Activated naive CD4-positive, alpha-beta T cell treated with anti-CD3 and anti-CD28 coated beads, Interleukin-2, amount 50 U/mL, for 16 hours (primary cell): ENCODE results near the gene UPK1A.

Experiments used
- DNase-seq: peaks from one replicate; pipeline ENCODE4 v3.0.0-alpha.2; 2020

The UPK1A gene

DNA sequence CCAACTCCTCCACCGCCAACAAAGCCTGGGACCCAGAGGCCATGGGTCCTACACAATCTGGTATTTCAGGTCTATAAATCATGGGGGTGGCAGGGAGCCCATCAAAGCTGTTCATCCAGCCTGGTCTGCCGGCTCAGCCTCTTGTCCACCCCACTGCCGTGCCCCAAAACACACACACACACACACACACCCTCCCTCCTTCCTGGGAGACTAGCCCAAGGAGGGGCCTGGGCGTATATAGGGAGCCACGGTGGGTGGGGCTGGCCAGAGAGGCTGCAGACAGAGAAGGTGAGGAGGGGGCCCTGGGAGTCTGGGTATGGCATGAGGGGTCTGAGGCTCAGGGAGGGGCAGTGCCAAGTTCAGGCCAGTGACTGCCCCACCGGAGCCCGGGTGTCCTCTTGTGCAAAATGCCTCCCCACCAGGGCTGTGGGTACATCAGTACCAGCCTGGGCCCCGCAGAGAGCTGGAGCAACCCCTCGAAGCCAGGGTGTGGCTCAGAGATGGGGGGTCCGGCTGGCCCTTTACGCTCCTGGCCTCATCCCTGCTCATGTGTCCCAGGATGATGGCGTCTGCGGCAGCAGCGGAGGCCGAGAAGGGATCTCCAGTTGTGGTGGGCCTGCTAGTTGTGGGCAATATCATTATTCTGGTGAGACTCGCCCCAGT lies at the start of gene UPK1A:
Gene UPK1A (plus strand): TSS at position 267 of the 663 bp plus-strand sequence. CDS start 296 bp downstream, at position 563.
- DNase-seq, result no peak

DNA sequence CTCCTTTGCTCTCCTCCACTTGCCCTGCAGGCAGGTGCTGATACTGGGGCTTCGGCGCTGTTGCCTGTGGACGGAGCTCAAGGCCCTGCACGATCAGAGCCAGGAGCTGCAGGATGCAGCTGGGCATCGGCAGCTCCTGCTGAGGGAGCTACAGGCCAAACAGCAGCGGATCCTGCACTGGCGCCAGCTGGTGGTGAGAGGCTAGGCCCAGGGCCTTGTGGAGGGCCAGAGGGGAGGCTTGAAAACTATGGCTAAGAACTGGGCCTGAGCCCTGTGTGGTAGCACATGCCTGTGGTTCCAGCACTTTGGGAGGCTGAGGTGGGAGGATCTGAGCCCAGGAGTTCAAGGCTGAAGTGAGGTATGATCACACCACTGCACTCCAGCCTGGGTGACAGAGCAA lies 47.5 kb upstream of the UPK1A start:
- DNase-seq, result no peak

DNA sequence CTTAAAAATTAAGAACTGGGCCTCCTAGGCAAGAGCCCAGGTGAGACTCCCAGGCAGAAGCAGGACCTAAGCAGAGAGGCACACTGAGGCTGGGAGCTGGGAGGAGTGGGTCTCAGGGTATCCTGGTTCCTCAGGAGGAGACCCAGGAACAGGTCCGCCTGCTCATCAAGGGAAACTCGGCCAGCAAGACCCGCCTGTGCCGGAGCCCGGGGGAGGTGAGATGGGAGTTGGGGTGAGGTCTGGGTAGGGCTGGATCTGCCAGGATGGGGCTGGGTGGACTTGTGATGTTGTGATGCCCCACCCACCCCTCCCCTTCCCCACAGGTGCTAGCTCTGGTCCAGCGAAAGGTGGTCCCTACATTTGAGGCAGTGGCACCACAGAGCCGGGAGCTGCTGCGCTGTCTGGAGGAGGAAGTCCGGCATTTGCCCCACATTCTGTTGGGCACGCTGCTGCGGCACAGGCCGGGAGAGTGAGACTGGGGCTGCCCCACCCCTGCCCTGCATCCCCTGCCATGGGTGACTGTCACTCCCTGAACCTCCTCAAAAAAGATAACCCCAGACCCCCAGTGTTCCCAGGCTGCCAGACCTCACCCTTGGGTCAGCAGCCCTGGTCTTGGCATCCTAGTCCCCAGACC lies 46.9 kb upstream of the UPK1A start:
- DNase-seq, result no peak

DNA sequence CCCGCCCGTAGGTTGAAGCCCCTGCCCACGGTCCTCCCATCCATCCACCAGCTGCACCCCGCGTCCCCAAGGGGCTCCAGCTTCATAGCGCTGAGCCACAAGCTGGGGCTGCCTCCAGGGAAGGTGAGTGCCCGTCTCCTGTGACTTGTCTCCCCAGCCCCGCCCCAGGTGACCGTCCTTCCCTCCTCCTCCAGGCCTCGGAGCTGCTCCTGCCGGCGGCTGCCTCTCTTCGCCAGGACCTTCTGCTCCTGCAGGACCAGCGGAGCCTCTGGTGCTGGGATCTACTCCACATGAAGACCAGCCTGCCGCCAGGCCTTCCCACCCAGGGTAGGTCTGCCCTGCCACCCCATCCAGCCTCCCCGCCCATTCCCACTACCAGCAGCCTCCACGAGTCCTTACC lies 46.3 kb upstream of the UPK1A start:
- no peak for DNase-seq

DNA sequence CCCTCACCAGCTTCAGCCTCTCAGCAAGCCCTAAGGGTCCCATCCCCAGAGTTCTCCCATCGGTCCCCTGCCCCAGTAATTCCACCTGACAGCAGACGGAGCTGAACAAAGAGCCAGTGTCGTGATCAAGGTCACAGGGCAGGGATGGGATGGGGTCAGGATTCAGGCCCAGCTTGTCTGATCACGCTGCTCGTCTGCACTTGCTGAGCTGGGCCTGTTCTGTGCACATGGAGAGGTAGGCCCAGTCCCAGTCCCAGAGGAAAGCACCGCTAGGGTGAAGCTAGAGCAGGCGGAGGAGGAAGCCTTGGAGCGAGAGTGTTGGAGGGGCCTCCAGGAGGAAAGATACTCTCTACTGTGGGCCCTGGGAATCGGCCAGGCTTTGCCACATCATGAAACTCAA lies 44.6 kb upstream of the UPK1A start:
- no peak for DNase-seq

DNA sequence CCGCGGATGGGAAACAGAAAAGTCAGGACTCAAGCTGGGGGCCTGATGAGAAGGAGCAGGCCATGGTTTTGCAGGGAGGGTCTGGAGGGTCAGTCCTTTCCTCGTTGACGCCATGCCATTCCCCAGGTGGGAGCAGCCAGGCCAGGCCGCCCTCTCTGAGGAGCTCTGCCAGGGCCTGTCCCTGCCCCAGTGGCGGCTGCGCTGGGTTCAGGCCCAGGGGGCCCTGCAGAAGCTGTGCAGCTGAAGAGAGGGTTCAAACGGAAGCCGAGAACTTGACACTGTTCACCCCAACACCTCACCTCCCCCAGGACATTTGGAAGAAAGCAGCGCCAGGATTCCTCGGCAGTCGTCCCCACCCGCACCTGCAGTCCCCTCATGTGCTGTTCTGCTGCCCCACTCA lies 43.6 kb upstream of the UPK1A start:
- no peak for DNase-seq

DNA sequence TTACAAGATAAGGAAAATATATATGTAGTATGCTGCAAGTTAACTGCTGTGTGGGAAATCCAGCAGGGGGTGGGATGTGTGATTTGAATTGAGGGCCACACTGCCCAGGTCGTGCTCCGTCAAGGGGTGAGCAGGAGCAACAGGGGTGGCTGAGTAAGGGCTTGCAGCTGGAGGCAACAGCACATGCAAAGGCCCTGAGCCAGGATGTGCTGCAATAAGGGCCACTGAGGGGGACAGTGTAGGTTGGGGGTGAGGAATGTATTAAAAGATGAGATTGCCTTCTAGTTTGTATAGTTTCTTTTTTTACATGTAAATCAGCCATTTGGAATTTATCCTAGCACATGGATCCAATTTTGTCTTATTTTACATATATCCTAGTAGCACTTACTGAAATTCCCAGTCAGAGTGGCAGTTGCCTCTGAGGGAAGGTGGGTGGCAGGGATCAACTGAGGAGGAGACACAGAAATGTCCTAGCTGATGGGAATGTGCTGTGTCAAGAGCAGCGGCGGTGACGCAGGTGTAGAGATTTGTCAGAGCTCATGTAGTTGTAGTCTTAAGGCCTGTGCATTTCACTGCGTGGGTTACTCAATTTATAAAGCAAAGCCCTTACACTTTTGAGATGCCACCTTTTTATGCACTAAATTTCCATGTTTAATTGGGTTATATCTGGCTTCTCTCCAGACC lies 42.8 kb upstream of the UPK1A start:
- peak; percentile 1 for DNase-seq

DNA sequence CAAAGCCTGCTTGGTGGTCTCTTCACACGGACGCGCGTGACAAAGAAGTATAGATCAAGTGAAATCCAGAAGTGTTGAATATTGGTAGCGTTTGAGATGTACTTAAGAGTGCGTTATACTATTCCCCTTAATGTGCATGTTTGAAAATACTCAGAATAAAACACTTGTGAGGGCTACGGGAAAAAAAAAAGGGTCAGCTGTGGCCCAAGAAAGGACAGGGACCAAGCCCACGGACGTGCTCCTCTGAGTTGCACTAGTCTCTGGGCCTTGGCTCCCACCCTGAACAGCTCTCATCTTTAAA lies 38.1 kb upstream of the UPK1A start:
- DNase-seq, result no peak

DNA sequence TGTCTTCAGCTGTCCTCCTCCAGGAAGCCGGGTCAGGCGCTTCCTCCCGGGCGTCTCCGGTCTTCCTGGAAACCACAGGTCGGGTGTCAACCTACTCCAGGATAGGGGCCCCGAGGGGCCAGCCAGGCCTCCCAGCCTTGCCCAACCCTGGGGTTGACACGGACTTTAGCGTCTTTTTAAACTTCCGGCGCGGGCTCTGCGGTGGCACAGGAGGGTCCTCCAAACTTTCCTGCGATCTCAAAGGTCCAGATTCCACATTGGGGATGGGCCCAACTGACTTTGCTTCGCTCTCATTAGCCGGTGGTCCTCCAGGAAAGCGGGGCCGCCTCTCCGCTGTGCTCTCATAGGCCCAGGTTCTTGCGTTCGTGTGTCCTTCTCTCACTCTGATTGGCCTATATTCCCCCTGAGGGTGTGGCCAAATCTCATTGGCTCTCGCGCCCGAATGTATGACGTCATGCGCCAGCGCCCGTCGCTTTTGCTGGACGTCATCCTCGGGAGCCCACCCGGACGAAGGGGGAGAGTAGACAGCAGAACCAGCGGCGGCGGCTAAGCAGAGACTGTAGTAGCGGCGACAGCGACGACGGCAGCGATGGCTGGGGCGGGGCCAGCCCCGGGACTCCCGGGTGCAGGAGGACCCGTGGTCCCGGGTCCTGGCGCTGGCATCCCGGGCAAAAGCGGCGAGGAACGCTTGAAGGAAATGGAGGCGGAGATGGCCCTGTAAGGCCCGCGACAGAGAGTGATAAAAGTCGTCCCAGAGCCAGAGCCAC lies 37.6 kb upstream of the UPK1A start, which contains the start of gene RBM42:
Gene RBM42 (plus strand): TSS at position 472 of the 767 bp plus-strand sequence. CDS start 118 bp downstream, at position 590.
- DNase-seq, result peak; percentile 95

DNA sequence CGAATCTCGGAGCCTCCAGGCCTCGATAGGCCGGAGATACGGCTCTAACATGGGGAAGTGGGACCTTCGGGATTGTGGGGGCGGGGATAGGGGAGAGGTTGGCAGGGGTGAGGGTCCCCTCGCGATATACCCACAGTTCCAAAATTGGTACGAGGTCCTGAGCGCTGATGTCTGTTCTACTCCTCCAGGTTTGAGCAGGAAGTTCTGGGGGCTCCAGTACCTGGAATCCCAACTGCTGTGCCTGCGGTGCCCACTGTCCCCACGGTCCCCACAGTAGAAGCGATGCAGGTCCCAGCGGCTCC lies 37.0 kb upstream of the UPK1A start:
- no peak for DNase-seq

DNA sequence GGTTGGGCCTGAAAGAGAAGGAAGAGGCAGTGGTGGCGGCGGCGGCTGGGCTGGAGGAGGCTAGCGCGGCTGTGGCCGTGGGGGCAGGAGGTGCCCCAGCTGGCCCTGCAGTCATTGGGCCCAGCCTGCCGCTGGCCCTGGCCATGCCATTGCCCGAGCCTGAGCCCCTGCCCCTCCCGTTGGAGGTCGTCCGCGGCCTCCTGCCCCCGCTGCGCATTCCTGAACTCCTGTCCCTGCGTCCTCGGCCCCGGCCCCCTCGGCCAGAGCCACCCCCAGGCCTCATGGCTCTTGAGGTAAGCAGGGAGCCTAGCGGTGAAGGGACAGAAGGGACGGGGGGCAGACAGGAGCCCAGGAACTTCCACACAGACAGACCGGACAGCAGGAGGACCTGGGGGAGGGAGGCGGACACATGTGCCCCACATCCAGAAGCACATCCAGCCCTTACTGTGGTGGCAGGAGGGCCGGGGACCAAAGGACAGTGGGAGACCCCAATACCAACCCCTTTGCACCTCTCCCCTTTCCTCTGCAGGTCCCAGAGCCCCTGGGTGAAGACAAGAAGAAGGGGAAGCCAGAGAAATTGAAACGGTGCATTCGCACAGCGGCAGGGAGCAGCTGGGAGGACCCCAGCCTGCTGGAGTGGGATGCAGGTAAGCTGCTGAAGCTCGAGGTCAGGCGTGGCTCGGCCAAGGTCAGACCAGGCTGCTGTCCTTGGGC lies 32.4 kb upstream of the UPK1A start:
- no peak for DNase-seq

DNA sequence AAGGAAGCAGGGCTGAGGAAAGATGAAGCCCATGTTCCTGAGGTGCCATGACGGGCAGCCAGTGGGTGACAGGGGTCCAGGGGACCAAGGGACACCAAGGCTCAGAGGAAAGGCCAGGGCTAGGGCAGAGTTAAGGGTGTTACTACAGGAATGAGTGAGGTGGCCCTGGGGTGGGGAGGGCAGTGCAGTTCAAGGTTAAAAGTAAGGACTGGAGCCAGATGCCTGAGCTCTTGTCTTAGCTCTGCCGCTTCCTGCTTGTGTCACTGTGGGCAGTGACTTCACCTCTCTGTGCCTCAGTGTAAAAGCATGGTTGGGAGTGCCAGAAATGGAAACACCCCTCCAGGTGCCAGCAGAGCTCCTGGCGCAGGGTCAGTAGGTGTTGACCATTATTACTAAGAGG lies 29.7 kb upstream of the UPK1A start:
- DNase-seq, result no peak

DNA sequence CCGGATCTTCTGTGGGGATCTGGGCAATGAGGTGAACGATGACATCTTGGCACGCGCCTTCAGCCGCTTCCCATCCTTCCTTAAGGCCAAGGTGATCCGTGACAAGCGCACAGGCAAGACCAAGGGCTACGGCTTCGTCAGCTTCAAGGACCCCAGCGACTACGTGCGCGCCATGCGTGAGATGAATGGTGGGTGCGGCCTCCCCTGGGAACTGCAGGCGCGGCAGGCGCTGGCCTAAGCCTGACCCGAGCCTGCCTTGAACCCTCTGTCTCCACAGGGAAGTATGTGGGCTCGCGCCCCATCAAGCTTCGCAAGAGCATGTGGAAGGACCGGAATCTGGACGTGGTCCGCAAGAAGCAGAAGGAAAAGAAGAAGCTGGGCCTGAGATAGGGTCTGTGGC lies 29.2 kb upstream of the UPK1A start:
- DNase-seq, result no peak

DNA sequence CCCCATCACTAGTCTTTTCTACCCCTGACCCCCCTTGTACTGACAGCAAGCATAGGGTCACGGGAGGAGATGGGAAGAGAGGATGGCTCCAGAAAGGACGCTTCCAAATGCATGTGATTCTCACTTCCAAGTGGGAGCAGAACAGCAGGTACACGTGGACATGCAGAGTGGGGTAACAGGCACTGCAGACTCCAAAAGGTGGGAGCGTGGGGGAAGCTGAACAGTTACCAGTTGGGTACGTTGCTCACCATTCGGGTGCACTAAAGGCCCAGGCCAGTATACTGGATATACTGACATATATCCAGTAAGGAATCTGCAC lies 27.0 kb upstream of the UPK1A start:
- no peak for DNase-seq

DNA sequence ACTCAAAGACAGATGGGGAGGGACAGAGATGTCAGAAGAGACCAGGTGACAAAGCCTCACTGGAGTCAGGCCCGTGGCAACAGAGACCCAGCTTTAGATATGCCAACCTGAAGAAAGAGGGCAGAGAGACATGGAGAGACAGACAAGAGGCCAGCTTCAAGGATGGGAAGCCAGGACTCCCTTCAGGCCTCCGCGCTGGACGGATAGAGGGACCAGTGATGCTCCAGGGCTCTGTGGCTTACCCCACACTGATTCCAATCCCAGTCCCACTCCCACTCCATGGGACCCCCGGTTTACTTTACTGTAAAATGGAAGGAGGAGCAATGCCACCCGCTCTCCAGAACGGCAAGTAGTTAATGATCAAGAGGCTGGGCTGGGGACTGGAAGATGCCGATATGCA lies 26.5 kb upstream of the UPK1A start:
- DNase-seq, result no peak

DNA sequence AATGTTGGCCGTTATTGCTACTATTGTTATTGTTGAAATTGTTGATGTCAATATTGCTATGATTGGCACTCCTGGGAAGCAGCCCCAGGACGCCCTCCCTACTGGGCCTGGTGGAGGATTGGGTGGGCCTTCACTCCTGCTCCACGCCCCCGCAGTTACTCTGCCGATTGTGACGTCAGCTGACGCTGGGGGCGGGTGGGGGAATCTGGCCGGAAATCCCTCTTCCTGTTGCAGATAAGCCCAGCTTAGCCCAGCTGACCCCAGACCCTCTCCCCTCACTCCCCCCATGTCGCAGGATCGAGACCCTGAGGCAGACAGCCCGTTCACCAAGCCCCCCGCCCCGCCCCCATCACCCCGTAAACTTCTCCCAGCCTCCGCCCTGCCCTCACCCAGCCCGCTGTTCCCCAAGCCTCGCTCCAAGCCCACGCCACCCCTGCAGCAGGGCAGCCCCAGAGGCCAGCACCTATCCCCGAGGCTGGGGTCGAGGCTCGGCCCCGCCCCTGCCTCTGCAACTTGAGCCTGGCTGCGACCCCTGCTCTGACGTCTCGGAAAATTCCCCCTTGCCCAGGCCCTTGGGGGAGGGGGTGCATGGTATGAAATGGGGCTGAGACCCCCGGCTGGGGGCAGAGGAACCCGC lies 24.7 kb upstream of the UPK1A start, which contains the start of gene ETV2:
Gene ETV2 (plus strand): TSS at position 231 of the 637 bp plus-strand sequence. CDS start 716 bp downstream, outside the sequence.
- DNase-seq, result peak; percentile 23

DNA sequence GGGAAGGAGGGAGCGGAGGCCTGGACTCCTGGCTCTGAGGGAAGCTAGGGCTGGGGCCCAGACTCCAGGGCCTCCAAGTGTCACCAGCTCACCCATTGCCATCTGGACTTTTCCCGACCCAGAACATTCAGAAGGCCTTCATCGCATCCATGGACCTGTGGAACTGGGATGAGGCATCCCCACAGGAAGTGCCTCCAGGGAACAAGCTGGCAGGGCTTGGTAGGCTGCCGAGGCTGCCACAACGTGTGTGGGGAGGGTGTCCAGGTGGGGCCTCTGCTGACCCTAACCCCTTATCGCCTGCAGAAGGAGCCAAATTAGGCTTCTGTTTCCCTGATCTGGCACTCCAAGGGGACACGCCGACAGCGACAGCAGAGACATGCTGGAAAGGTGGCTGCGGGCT lies 24.0 kb upstream of the UPK1A start:
- DNase-seq, result no peak

DNA sequence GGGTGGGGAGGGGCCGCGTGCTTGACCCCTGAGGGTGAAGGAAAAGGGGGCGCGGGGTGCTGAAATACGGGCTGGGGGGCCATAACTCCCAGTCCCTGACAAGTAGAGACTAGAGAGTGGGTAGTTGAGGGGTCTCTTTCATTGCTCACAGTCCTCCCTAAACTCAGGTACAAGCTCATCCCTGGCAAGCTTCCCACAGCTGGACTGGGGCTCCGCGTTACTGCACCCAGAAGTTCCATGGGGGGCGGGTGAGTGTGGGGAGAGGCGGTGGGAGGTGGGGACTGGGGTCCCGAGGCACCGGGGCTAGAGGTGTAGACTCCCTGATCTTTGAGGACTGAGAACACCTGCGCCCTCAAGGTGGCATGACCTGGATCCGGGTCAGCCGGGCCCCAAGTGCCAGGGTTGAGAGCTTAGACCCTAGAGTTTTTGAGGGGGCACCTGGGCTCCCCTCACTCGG lies 23.5 kb upstream of the UPK1A start:
- no peak for DNase-seq

DNA sequence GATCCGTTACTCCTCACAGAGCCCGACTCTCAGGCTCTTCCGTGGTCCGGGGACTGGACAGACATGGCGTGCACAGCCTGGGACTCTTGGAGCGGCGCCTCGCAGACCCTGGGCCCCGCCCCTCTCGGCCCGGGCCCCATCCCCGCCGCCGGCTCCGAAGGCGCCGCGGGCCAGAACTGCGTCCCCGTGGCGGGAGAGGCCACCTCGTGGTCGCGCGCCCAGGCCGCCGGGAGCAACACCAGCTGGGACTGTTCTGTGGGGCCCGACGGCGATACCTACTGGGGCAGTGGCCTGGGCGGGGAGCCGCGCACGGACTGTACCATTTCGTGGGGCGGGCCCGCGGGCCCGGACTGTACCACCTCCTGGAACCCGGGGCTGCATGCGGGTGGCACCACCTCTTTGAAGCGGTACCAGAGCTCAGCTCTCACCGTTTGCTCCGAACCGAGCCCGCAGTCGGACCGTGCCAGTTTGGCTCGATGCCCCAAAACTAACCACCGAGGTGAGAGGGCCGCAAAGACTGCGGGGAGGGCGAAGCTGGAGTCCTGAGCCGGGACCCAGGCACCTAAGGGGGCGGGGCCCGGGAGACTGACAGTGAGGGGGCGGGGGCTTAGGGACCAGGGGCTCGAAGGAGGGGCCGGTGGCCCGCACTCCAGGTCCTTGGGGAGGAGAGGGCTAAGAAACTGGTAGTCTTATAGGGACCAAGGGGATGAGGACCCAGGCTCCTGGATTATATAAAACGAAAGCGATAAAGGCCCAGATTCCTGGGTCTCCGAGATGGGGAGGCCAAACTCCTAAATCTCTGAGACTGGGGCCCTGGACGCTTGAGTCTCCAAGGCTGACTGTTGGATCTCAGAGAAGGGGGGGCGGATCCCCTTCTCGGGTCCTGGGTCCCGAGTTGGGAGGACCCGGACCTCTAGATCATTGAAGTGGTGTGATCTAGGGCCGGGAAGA lies 22.8 kb upstream of the UPK1A start:
- DNase-seq, result peak; percentile 80

DNA sequence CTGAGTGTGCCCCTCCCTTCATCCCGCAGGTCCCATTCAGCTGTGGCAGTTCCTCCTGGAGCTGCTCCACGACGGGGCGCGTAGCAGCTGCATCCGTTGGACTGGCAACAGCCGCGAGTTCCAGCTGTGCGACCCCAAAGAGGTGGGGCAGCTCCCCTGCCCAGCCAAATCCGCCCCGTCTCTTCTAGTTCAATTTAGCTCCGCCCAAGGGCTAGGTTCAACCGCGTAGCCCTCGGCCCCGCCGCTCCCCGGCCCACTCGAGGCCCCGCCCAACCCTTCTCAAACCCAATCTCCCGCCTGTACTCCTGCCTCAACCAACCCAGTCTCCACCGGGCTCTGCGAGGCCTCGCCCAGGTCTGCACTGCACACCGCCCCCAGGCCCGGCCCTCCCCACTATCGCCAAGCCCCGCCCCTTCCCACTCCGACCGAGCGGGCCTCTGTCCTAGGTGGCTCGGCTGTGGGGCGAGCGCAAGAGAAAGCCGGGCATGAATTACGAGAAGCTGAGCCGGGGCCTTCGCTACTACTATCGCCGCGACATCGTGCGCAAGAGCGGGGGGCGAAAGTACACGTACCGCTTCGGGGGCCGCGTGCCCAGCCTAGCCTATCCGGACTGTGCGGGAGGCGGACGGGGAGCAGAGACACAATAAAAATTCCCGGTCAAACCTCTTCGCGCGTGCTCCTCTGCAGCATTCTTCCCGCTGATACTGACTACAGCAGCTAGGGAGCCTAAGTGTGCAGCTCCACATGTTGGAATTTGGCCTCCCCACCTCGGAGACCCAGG lies 21.9 kb upstream of the UPK1A start:
- DNase-seq, result peak; percentile 95
